ENCODE measurements around the gene PPP1R37. TPM values are rescaled to one million over a fixed set of nuclear protein-coding genes. Genes with fewer than 3 reads are reported as not detected.
A peak's percentile ranks its signal among the peaks of the same experiment; 100 is the strongest.

PPP1R37 gene
- total and polyA plus RNA-seq, 2 donors (not counting 3 experiments of a cell fraction or from before 2014, with no cell fraction given) = 16.2 to 27.1 TPM

DNA sequence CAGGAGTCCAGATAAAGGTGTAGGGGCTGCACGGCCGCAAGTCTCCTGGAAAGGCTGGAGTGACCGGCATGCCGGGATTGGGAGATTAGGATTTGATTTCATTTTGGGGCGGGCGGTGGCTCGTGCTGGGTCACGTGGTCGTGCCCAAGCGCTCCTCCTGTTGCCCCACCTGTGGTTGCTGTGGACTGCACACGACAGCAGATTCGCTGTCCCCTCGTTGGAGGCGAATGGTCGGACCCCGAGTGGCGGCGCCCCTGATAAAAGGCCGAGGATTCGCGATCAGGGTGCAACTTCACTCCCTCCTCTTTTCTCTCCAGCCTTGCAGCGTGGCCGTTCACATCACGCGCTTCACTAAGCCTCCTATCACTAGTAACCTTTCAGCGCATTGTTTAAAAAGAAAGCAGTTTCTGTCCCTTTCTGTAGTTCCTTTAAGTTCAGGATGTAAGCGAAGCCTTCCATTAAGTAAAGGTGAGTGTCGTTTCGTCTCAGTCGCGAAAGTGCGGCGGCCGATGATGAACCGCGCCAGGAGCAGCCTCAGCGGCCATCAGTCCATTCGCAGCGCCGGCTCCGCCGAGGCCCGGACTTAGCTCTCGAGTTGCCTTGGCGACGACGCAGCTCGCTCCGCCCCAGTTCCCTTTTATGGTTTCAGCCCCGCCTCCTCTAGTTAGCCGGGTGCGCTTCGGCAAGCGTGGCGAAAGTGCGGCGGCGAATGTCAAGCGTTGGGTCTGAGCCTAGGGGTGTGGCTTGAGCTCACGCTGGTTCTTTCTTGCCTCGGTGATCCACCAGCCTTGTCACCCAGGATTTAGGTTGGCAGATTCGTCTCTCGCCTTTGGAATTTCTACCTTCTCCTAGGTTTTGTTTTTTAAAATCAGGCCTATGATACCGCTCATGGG is 1.7 kb upstream of the PPP1R37 start:
- BruUV-seq (replicated peaks) = no TSS peak
- H2AFZ ChIP-seq (ENCODE audit: low read depth, low read length) = peak overlapping the region; percentile 43
- POLR2A ChIA-PET = interaction anchor here (0.6 to 0.7 kb wide), 2 partner anchors 283 to 624 kb away, joined by 3 to 4 read pairs; partner anchors contain the start of gene BCAM
- H3K27ac ChIP-seq (ENCODE audit: insufficient read depth, low read depth, low read length) = peak overlapping the region; percentile 52
- peak overlapping the region; percentile 29 to 77 (median 76) for H3K4me3 ChIP-seq (replicated peaks in 1 of 3; ENCODE audit: insufficient read depth in 1 of 3, low read depth in 1 of 3, low read length in 3 of 3)
- FAIRE-seq (peak; percentile 100), DNase-seq (ENCODE audit: low read depth, low spot score) (peak; percentile 99)
- H4K20me1 ChIP-seq (replicated peaks; ENCODE audit: control insufficient read depth, extremely low read depth, insufficient read depth, low read length) = no peaks in the 10 kb centered on the region
- CTCF ChIA-PET = interaction anchor here (0.7 to 3.8 kb wide), 11 partner anchors 11 to 278 kb away, joined by 3 to 21 read pairs (median 6); partner anchors contain the start of genes BLOC1S3, GEMIN7 and TRAPPC6A
- H3K36me3 ChIP-seq (ENCODE audit: control insufficient read depth in 2 of 2, extremely low read depth in 1 of 2, insufficient read depth in 2 of 2, low read length in 2 of 2) = peaks cover 0 to 6% of the 10 kb centered on the region in 2 experiments
- H3K4me1 ChIP-seq (ENCODE audit: control insufficient read depth, extremely low read depth, insufficient read depth, low read length) = peaks cover 13% of the 10 kb centered on the region
- intact Hi-C loops (cut with micrococcal nuclease) = loop anchor here (1.0 to 5.0 kb wide), 3 partner anchors 12 to 156 kb away; partner anchors contain the start of genes EXOC3L2 and GEMIN7
- H3K9me3 ChIP-seq (replicated peaks; ENCODE audit: control insufficient read depth, insufficient read depth, low read length) = no peaks in the 10 kb centered on the region
- dilution Hi-C loops (cut with MboI; ENCODE audit: extremely low pct_ligation_motif_present, low sequenced_read_pairs) = no loop called here
- no peak for TF ChIP-seq EZH2 (IDR thresholded peaks at IDR 0.05; ENCODE audit: borderline replicate concordance, low read depth, low read length, severe bottlenecking)
- no peak for TF ChIP-seq CTCF (IDR thresholded peaks at IDR 0.05; ENCODE audit: extremely low read depth in 1 of 2, insufficient read depth in 1 of 2, low read depth in 1 of 2, low read length in 2 of 2)
- TF ChIP-seq POLR2A (IDR thresholded peaks at IDR 0.05; ENCODE audit: low read depth, low read length) = peak; percentile 93
- peak; percentile 71 for TF ChIP-seq MAX (IDR thresholded peaks at IDR 0.05; ENCODE audit: insufficient read depth, insufficient read length)
- TF ChIP-seq JUN (IDR thresholded peaks at IDR 0.05; ENCODE audit: borderline replicate concordance, insufficient read depth, insufficient read length, low read depth) = no peak
- TF ChIP-seq MYC (IDR thresholded peaks at IDR 0.05; ENCODE audit: low read depth, low read length) = peak; percentile 67
- peak; percentile 84 for TF ChIP-seq POLR2AphosphoS5 (IDR thresholded peaks at IDR 0.05; ENCODE audit: insufficient read depth, low read depth, low read length)
- H3K79me2 ChIP-seq (ENCODE audit: control insufficient read depth, insufficient read depth, low read length) = peaks cover 35% of the 10 kb centered on the region
- H3K9me1 ChIP-seq (replicated peaks; ENCODE audit: control insufficient read depth, extremely low read depth, insufficient read depth, low read length) = no peaks in the 10 kb centered on the region
- no peaks in the 10 kb centered on the region for H3K27me3 ChIP-seq (ENCODE audit: control insufficient read depth in 2 of 2, insufficient read depth in 2 of 2, low read length in 2 of 2)
- H3K4me2 ChIP-seq (ENCODE audit: insufficient read depth, low read length) = peak overlapping the region; percentile 69
- peak overlapping the region; percentile 88 for H3K9ac ChIP-seq (replicated peaks; ENCODE audit: extremely low read depth, insufficient read depth, low read length)

Data from endothelial cell of umbilical vein (primary cell).